ENCODE measurements around the gene PITPNM3.

The PITPNM3 gene

GRCh38 chr17:6476076-6476809 is 80.1 kb downstream of the PITPNM3 start:
- no peak for DNase-seq

- no peak for DNase-seq
These were observed 80.9 kb downstream of the PITPNM3 start for GRCh38 chr17:6475411-6475810.

GRCh38 chr17:6474906-6475305 is 81.4 kb downstream of the PITPNM3 start:
- DNase-seq, result no peak

DNA sequence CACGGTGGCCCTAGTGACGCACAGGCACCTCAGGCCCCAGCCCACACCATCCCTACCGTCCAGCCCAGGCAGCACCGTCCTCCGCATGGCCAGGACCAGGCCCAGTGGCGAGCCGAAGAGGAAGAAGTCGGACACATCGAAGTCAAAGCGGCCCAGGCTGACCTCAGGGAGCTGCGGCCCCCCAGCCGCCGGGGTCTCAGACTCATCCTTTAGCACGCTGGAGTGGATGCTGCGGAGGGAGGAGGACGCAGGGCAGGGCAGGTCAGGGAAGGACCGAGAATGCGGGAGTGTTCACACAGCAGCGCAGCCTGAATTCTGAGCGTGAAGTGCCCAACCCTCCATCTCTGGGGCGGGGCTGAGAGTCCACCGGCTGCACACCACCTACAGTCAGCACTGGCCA is 82.0 kb downstream of the PITPNM3 start:
- DNase-seq, result no peak

- DNase-seq, result peak; percentile 76 to 80
These were observed 83.1 kb downstream of the PITPNM3 start for GRCh38 chr17:6473128-6473767.

DNA sequence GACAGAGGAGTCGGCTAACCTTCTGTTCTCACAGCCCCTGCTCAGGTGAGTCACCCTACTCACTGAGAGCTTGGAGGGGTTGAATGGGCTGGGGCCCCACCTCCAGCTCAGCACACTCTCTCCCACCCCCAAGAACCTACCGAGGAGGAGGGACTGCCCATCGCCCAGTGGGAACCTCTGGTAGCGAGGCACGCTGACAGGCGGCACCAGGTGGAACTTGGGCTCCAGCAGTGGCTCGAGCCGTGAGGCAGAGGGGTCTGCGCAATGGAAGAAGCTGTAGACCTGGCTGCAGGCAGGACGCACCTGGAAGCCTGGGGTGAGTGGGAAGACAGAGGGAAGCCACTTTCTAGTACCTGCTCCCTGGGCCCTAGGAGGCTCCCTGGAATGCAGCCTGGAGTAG is 83.8 kb downstream of the PITPNM3 start:
- no peak for DNase-seq

DNA sequence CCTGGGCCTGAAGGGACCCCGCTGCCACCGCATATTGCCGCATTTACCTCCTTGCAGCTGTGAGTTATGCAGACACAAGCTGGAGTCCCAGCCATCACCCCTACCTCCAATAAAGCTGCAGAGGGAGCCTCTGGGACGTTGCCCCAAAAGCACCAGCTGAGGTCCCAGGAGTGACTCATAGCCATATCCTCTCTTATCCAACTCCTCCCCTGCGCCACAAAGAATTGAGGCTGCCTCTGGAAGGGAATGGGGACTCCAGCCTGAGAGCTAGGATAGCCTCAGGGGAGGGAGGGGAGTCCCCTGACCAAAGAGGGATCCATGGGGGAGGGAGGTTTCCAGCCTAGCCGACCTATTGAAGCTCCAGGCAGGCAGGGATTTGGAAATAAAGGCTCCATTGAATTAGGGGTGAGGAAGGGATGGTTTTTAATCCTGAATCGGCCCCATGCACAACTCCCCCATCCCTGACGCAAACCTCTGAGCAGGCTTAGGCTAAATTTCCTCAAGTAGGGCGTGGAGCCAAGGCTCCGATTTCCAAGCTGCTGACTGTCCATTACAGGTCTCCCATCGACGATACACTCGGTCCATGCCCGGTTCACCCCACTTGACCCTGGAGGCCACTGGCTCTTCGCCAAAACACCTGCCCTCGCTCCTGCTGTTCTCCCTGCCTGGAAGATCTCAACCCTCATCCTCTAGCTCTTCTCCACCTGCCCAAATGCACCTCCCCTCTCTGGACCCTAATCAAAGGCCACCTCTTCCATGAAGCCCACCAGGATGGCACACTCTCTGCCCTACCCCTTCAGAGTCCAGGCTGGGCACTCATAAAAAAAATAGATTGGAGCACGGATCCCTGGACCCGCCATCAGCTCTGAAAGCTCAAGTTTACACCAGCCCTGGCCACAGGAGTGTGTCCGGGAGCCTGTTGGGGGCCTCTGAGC is 84.6 kb downstream of the PITPNM3 start:
- no peak for DNase-seq

DNA sequence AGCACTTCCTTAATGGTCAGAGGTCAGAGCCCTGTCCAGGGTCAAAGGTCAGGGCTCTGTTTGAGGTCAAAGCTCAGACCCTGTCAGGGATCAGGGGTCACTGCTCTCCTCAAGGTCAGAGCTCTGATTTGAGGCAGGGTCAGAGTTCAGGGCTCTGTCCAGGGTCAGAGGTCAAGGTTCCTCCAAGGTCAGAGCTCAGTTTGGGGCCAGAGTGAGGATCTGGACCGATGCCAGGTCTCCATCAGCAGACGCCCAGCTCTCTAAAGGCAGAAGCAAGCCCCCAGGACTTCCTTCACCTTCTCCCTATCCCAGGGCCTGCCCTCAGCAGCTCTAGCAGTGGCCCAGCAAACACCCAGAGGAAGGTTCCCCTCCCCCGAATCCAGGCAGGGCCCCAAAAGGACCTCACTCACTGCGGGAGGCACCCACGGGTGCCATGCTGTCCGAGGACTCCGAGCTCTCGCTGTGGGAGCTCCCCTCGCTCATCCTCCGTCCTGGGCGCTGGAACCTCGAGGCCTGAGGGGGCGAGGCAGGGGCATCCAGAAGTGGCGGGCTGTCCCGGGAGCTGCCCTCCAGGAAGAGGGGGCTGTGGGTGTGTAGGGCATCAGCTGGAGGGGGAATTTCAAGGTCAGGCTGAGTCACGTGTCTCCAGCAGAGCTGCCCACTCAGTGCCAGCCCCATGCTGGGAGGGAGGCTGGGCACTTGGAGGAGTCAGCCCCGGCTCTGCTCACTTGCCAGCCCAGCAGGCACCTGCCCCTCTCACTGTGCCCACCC is 85.4 kb downstream of the PITPNM3 start:
- no peak for DNase-seq

DNA sequence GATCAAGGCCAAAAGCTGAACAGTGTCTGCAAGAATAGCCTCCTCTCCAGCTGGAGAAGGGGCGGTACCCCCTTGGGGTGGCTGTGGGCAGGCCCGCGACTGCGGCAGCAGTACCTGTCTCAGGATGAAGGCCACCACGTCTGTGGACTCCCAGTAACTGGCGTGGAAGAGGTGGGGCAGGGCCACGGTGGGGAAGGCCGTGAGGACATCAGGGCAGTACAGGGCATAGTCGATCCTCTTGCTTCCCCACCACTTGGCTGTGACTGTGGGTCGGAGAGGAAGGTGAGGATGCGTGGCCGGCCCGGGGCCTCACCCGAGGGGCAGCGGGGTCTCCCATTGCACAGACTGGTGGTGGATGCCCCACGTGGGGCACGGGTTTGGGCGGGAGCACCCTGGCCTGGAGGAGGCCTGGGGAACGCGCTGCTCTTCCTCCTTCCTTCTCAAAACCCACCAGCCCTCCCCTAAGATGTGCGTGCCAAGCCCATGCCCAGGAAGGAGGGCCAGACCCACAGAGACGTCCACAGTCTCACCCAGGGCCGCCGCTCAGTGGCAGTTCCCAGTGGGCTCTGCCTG is 86.1 kb downstream of the PITPNM3 start:
- DNase-seq, result no peak

GRCh38 chr17:6468051-6468790 is 88.1 kb downstream of the PITPNM3 start:
- DNase-seq, result no peak

DNA sequence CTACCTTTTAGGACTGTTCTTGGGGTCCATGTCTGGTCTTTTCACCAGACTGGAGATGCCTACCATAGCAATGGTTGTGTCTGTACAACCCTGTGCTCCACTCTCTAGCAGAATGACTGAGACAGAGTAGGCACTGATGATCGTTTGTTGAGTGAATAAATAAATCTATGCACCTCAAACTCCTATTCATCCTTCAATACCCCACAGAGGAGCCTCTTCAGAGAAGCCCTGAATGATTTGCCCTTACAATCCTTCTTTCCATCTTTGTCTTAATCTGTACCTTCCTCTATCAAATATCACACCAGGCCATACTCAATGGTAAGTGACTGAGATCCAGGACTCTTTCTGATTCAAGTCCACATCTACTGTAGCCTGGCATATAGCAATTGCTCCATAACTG is 88.8 kb downstream of the PITPNM3 start:
- DNase-seq, result no peak

DNA sequence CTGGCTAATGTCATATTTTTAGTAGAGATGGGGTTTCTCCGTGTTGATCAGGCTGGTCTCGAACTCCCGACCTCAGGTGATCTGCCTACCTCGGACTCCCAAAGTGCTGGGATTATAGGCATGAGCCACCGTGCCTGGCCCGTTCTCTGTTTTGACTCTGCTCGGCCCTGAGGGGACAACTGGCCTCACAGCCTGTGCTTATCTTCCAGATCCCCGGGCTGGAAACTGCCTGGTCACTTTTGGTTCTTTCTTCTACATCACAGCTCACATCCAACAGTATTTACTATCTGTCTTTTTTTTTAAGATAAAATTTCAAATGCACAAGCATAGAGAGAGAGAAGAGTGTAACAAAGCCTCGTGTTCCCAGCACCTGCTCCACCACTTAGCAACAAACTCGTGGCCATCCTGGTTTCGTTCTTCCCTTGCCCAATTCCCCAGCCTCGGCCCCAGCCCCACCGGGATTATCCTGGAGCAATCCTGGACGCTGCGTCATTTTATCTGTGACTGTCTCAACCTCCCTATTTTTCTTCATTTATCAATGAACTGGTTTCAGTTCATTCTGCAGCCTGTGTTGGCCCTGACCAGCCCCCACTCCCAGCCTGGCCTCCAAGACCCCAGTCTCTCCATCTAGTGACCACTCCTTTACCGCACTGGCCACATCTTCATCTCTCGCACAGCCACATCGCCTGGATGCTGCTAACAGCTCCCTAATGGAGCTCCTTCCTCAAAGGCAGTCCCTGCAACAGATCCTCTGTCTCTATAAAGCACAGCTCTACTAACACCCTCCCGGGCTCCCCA is 91.0 kb downstream of the PITPNM3 start:
- DNase-seq, result no peak

DNA sequence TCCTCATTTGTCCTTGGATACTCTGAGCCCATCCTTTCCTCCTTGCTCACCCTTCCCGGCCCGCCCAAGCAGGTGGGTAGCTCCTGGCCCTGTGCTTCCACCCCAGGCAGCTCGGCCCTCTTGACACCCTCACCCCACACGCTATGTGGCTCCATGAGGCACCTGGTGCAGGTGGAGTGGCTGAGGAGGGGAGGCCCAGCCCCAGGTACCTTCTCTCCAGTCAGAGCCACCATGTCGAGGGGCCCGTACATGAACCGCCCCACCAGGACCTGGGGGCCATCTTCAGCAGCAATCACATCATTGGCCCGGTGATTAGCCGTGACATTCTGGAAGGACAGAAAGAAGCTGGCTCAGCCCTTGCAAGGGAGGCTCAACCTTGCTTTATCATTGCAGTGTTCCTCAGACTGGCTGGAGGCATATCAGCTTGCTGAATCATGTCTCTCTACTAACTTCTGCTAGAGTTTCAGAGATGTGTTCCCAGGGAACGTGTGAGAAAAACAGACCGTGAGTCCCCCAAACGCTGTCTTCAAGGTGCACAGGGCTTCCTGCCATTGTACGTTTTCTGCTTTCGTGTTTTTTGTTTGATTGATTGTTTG is 91.8 kb downstream of the PITPNM3 start:
- no peak for DNase-seq

DNA sequence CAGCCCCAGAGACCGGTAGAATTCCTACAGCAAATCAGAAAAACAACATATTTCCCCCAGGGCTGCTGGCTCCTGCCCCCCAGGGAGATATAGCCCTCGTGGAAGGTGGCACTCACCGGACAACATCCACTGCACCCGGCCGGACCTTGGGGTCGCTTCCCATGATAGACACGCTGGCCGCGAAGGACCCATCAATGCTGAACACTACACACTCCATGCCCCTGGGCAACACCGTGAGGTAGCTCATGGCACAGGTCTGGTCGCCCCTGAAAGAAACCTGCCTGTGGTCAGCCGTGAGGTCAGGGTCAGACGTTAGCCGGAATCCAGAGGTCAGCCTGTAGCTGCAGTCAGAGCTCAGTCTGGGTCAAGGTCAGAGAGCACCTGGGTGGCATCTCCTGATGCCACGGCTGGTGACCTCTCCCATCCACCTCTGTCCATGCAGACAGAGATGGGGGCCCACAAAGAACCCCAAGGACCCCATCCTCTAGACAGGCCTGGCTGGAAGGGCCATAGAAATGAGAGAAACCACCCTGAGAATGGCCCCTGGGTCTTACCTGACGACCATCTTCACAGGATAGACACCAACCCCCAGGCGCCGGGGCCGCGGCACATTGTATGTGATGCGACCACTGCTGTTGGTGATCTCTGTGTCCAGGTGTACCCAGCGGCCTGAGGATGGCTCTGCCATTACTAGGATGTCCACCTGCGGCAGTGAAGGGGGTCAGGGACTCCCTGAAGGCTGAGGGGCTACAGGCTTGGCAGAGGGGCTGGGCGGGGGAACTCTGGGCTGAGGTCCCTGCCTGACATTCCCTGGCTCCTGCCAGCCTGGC is 92.5 kb downstream of the PITPNM3 start:
- DNase-seq, result no peak

GRCh38 chr17:6462692-6463091 is 93.7 kb downstream of the PITPNM3 start:
- DNase-seq, result no peak

GRCh38 chr17:6461792-6462524 is 94.4 kb downstream of the PITPNM3 start:
- peak in 1 of 2 donors; percentile 32 for DNase-seq

DNA sequence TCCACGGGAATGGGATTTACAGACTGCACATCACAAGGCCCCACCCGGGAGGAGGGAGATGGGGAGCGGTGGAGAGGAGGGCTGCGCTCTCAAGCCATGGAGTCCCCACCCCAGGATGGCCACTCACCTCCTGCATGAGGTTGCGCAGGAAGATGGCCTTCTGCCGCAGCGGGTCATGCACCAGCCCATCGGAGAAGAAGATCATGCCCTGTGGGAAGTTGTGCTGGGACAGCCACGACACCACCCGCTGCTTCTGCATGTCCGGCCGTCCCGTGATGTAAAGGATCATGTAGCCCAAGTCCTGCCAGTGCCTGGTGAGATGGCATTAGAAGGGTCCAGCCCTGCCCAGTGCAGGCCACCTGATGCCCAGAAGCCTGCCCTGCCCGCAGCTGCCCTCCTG is 95.1 kb downstream of the PITPNM3 start:
- DNase-seq, result no peak

DNA sequence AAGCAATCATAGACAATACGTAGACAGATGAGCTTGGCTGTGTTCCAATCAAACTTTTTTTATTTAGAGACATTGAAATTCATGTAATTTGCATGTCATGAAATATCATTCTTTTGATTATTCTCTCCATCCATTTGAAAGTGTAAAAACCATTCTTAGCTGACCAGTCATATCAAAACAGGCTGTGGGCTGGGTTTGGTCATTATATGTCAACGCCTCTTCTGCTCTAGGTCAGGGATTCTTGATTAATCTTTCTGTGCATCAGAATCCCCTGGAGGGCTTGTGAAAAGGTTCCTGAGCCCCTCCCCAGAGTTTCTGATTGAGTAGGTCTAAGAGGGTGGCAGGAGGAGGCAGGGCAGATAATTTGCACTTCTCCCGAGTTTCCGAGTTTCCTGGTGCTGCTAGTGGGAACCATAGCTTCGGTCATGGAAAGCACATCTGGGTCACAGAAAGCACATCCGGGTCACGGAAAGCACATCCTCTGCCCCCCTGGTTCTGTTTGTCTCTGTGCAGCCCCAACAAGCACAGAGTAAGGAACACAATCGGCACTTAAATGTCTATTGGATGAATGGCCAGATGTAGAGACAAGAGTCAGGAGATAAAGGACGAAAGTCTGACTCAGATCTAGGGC is 95.7 kb downstream of the PITPNM3 start:
- DNase-seq, result no peak

Data from stimulated activated CD4-positive, alpha-beta T cell treated with anti-CD3 and anti-CD28 coated beads, Interleukin-2, amount 100 ng/mL, for 24 hours (primary cell).